Kidney tubule cell (primary cell): Measurements from ENCODE around the gene MYL5.
A peak's percentile ranks its signal among the peaks of the same experiment; 100 is the strongest.
"Not testable (repeated sequence)": the region's sequence is repeated elsewhere in the genome, so short reads cannot be mapped to it uniquely, and the experiment has no call there.

Experiments
- DNase-seq: peaks from one replicate; pipeline ENCODE4 v3.0.0-alpha.2; 2018; ENCODE audit warnings: low spot score

Gene MYL5

GRCh38 chr4:705278-706082 lies 31.1 kb downstream of the MYL5 start, which contains the start of gene PCGF3:
TSS of gene PCGF3 (plus strand) at chr4:705832. CDS start at chr4:733681, 27,849 bp downstream.
- DNase-seq = peak; percentile 95

DNA sequence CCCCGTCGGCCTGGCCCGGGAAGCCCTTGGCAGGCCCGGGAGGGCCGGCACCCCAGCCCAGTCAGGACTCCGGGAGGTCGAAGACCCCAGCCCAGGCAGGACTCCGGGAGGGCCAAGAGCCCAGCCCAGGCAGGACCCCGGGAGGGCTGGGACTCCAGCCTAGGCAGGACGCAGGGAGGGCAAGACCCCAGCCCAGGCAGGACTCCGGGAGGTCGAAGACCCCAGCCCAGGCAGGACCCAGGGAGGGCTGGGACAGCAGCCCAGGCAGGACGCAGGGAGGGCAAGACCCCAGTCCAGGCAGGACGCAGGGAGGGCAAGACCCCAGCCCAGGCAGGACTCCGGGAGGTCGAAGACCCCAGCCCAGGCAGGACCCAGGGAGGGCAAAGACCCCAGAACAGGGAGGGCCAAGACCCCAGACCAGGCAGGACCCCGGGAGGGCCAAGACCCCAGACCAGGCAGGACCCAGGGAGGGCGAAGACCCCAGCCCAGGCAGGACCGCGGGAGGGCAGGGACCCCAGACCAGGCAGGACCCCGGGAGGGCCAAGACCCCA lies 31.8 kb downstream of the MYL5 start:
- DNase-seq = not testable (repeated sequence)

DNA sequence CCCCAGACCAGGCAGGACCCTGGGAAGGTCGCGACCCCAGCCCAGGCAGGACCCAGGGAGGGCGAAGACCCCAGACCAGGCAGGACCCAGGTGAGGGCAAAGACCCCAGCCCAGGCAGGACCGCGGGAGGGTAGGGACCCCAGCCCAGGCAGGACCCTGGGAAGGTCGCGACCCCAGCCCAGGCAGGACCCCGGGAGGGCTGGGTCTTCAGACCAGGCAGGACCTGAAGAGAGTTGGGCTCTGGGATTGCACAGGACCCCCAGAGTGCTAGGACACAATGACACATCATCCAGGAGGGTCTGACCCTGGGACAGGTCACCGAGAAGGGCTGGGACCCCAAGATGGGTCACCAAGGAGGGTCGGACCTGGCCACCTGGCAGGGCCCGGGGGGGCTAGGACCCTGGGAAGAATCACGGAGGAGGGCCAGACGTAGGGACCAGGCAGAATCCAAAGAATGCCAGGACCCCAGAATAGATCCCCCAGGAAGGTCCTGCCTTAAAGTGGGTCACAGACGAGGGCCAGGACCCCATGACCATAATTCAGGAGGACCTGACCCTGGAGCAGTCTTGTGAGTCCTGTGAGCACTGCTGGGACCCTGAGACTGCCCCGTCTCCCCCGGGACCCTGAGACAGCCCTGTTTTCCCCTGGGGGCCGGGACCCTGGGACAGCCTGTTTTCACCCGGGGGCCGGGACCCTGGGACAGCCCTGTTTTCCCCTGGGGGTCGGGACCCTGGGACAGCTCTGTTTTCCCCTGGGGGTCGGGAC lies 32.7 kb downstream of the MYL5 start:
- DNase-seq = no peak

GRCh38 chr4:707929-708630 lies 33.7 kb downstream of the MYL5 start:
- no peak for DNase-seq

GRCh38 chr4:708631-708933 lies 34.2 kb downstream of the MYL5 start:
- no peak for DNase-seq

- no peak for DNase-seq
Measured at GRCh38 chr4:709348-709747, 35.0 kb downstream of the MYL5 start.

DNA sequence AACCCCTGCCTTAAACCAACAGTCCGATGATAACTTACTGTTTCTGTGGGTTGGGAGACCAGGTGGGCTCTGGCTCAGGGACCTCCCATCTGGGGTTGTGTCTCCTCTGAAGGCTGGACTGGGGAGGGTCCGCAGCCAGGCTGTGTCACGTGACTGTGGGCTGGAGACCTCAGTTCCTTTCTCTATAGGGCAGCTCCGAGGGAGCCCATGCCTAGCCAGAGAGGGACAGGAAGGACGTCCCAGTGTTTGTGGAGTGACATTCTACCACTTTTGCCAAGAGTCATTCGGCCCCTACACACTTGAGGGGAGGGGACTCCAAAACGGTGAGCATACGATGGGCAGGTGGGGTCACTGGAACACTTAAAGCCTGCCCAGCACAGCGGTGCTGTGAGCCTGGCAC lies 35.8 kb downstream of the MYL5 start:
- no peak for DNase-seq

DNA sequence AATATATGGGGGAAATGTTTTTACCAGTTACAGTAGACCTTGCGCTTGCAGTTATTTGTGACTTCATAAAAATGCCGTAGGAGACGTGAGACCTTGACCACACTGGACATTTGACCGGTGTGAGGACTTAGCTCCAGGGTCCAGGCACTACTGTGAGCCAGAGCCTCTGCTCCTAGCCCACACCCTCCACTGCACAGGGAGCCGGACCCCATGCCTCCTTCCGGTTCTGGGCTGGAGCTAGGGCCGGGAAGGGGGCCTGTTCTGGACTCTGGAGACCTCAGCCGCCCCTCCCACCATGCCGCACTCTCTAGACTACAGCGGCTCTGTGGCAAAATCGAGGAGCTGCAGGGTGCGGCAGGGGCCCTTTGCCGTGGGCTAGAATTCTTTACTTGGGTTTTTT lies 36.6 kb downstream of the MYL5 start:
- DNase-seq = no peak

- DNase-seq = no peak
Measured at GRCh38 chr4:712093-712492, 37.8 kb downstream of the MYL5 start.

DNA sequence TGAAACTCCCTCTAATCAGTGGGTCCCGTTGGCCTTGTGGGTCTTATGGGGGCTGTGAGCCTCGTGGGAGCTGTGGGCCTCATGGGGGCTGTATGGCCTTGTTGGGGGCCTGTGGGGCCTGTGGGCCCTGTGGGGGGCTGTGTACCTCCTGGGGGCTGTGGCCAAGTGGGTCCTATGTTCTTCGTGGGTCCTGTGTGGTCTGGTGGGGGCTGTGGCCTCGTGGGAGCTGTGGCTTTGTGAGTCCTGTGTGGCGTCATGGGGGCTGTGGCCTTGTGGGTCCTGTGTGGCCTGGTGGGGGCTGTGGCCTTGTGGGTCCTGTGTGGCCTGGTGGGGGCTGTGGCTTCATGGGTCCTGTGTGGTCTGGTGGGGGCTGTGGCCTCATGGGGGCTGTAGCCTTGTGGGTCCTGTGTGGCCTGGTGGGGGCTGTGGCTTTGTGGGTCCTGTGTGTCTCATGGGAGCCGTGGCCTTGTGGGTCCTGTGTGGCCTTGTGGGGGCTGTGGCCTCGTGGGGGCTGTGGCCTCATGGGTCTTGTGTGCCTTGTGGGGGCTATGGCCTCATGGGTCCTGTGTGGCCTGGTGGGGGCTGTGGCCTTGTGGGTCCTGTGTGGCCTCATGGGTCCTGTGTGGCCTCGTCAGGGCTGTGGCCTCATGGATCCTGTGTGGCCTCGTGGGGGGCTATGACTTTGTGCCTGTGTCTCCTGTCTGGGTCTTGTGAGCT lies 38.7 kb downstream of the MYL5 start:
- DNase-seq = no peak

- DNase-seq = no peak
Measured at GRCh38 chr4:714087-714486, 39.7 kb downstream of the MYL5 start.

GRCh38 chr4:717601-718320 lies 43.4 kb downstream of the MYL5 start:
- no peak for DNase-seq

GRCh38 chr4:718460-718859 lies 44.1 kb downstream of the MYL5 start:
- no peak for DNase-seq

- DNase-seq = no peak
Measured at GRCh38 chr4:720111-720860, 45.9 kb downstream of the MYL5 start.

DNA sequence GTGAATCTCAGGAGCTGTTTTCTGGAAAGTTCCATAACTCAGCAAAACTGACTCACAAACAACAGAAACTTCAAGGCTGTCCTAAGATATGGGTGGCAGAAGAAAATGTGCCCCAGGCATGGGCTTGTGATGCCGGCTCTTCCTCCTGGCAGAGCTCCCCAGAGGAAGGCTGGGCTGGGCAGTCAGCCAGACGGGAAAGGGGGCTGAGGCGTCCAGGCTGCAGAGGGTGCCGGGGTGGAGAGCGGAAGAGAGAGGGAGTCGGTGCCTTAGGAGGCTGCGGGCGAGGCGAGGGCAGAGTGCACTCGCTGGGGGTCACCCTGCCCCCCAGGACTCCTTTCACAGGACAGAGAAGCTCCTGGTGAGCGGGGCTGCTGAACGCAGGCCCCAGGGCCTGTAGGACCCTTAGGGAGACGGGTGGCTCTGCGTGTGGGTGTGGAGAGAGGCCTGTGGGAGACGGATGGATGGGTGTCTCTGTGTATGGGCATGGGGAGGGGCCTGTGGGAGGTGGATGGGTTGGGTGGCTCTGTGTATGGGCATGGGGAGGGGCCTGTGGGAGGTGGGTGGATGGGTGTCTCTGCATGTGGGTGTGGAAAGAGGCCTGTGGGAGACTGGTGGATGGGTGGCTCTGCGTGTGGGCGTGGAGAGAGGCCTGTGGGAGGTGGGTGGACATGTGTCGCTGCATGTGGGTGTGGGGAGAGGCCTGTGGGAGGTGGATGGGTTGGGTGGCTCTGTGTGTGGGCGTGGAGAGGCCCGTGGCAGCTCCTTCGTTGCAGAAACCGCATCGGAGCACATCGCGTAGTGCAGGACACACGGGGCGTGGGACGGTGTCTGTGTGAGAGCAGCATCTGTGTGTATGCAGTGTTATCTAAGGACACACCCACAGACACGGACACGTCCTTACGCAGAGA lies 47.2 kb downstream of the MYL5 start:
- DNase-seq = peak; percentile 33

GRCh38 chr4:722169-722725 lies 47.9 kb downstream of the MYL5 start:
- no peak for DNase-seq

DNA sequence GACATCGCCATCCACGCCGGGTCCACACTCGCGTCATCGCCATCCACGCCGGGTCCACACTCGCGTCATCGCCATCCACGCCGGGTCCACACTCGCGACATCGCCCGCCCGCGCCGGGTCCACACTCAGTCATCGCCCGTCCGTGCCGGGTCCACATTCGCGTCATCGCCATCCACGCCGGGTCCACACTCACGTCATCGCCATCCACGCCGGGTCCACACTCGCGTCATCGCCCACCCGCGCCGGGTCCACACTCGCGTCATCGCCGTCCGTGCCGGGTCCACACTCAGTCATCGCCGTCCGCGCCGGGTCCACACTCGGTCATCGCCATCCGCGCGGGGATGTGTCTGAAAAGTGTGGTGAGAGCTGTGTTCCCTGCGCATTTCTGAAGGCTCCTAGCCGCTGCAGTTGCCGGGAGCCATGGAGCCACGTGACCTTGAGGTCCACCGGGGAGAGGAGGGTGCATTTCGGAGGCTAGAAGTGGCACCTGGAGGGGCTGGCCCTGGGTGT lies 48.6 kb downstream of the MYL5 start:
- DNase-seq = no peak

DNA sequence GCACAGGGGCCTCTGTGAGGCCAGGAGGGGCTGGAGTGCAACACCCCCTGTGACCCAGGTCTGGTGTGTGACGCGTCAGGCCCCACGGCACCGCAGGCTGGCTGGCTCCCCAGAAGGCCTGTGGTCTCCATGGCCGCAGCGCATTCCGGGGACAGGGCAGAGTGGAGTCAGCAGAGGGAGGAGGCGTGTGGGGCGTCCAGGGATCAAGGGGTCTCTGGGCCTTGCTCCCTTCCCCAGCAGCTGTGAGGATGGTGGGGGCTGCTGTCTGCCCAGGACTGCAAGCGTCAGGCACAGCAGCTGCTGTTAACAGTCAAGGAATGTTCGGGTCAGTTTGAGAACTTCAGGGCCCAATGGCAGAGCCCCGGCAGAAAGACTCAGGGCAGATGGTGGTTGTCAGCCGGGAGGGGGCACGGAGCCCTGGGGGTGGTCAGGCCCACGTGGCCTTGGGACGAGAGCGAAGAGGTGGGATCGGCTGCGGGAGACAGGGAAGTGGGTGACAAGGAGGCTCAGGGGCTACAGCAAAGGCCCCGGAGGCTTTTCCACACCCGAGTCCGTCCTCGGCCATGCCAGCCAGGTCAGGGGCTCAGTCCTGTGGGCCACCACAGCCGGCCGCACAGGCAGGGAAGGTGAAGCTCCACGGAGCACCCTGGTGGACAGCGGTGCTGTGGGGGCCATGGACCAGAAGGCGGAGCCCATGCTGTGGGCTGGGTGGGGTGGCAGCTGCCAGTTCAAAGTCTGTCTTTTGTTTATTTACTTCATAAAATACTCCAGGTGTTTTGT lies 49.6 kb downstream of the MYL5 start:
- DNase-seq = no peak
